ENCODE data around the gene NOLC1.

Gene NOLC1

DNA sequence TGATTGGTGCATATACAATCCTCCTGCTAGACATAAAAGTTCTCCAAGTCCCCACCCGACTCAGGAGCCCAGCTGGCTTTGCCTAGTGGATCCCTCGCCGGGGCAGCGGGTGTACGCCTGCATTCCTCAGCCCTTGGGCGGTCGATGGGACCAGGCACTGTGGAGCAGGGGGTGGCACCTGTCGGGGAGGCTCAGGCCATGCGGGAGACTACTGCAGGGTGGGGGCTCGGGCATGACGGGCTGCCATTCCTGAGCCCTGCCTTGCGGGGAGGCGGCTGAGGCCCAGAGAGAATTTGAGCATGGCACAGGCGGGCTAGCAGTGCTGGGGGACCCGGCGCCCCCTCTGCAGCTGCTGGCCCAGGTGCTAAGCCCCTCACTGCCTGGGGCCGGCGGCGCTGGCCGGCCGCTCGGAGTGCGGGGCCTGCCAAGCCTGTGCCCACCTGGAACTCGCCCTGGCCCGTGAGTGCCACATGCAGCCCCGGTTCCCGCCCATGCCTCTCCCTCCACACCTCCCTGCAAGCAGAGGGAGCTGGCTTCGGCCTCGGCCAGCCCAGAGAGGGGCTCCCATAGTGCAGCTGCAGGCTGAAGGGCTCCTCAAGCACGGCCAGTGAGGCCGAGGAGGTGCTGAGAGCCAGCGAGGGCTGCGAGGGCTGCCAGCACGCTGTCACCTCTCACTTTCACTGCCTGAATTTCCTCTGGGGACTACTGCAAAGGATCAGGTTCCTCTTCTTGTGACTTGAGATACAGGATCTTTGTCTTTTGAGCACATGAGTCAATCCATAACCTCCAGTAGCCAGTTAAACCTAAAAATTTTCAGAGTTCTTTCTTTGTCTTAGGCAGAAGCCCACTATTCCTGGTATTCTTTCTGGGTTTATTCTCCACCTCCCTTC is 48.8 kb downstream of the NOLC1 start:
- DNase-seq (ENCODE audit: low read depth, low spot score): no peak

DNA sequence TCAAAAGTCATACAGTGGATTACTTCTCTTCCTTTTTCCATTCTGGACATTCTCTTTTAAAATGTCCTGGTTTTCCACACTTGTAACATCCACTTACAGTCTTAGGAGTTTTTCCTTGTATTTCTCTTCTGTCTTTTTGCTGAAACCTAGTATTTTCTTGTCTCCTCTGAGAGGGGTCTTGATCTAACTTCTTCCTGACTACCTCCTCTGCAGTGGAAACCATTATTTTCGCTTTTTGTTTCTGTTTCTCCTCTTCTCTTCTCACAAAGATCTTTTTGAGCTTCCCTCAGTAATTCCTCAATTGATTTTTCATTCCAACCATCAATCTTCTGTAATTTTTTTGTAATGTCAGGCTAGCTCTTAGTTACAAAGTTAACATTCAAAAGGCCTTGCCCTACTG is 50.2 kb downstream of the NOLC1 start:
- no peak for DNase-seq (ENCODE audit: low read depth, low spot score)

DNA sequence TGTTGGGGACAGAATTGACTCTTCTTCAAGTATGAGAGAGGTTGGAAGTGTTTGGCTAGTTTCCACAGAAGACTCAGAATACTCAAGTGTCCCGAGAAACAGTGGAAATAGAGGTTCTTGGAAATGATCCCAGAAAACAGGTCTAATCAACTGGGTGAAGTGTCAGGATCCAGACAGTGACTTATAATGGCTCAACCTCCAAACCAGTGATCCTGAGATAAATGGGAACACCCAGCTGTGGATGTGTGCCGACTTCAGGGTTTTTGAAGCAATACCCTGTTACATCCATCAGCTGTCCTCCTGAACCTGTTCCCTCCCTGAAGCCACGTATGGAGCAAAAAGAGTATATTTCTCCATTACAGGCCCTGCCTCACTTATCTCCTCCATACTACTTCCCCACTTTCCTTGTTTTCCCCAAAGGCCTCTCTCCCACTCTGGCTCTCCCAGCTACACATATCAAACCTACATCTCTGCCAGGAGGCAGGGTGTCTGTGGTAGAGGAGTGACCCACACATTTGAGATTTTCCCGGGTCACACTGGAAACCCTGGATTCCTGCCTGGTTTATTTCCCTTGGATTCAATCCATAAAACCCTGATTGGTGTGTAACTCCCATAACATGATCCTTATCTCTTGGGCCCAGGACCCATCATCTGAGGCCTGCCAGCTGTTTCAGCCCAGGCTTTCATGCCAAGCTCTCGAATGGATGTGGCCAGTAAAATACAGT is 56.3 kb downstream of the NOLC1 start:
- DNase-seq (ENCODE audit: low read depth, low spot score): no peak

DNA sequence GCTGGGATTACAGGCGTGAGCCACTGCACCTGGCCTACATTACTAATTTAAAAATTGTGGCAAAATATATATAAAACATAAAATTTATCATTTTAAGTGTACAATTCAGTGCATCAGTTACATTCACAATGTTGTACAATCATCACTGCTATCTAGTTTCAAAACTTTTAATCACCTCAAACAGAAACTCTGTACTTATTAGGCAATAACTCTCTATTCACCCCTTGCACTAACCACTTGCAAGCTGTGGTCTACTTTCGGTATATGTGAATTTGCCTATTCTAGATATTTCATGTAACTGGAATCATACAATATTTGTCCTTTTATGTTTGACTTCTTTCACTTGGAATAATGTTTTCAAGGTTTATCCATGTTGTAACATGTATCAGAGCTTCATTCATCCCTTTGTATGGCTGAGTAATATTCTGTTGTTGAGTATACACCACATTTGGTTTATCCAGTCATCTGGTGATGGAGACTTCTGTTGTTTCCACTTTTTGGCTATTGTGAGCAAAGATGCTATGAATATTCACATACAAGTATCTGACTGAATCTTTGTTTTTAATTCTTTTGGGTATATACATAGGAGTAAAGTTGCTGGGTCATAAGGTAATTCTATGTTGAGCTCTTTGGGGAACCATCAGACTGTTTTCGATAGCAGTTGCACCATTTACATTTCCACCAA is 59.6 kb downstream of the NOLC1 start:
- no peak for DNase-seq (ENCODE audit: low read depth, low spot score)
